ENCODE results near the gene COL19A1. TPM values are rescaled to one million over a fixed set of nuclear protein-coding genes. Genes with fewer than 3 reads are reported as not detected.

COL19A1 gene
- total and polyA plus RNA-seq, 2 of the 13 experiments (the other 11 are each of a cell fraction or from before 2014, with no cell fraction given), result not detected

- WGBS (ENCODE audit: low lambda C conversion rate), result 0% methylated on average over 1 of the region's 1 CpG
- FAIRE-seq, result no peak
- no TSS peak for BruUV-seq (replicated peaks)
- ChIA-PET CTCF (ENCODE audit: low intra/inter-chr PET ratio, low total read pairs) (no interaction called here), POLR2A (no interaction called here)
- intact Hi-C loops (cut with micrococcal nuclease; ENCODE audit: unreplicated experiment) (no loop called here), in situ Hi-C loops (cut with HindIII; ENCODE audit: extremely low pct_ligation_motif_present, low pct_unique_long_range_greater_than_20kb) (no loop called here)
- Histone ChIP-seq H3K9me3 (ENCODE audit: low read length) (no peaks in the 10 kb centered on the region), H3K9ac (ENCODE audit: insufficient read depth, low read depth, low read length) (no peak overlapping the region), H3K27me3 (ENCODE audit: control insufficient read depth in 1 of 2, insufficient read depth in 2 of 2, low read length in 2 of 2) (no peaks in the 10 kb centered on the region), H4K20me1 (ENCODE audit: insufficient read depth, low read length) (no peaks in the 10 kb centered on the region), H3K4me1 (ENCODE audit: insufficient read depth, low read length) (0 out of 2 replicates have a peak, but pooled peaks cover 5% of the 10 kb centered on the region), H3K4me2 (ENCODE audit: low read depth, low read length) (no peak overlapping the region), H3K36me3 (replicated peaks in 1 of 2; ENCODE audit: control insufficient read depth in 1 of 2, insufficient read depth in 2 of 2, low read length in 2 of 2) (no peaks in the 10 kb centered on the region), H3K27ac (ENCODE audit: extremely low read length, insufficient read depth, low read length) (no peak overlapping the region), H3K4me3 (replicated peaks in 1 of 3; ENCODE audit: insufficient read depth in 1 of 3, low read depth in 2 of 3, low read length in 3 of 3) (no peak overlapping the region), H2AFZ (ENCODE audit: low read length) (no peak overlapping the region), H3K79me2 (ENCODE audit: insufficient read depth, low read length) (no peaks in the 10 kb centered on the region)
- no peak for TF ChIP-seq KLF13 (CRISPR knock-in tag; IDR thresholded peaks at IDR 0.05)
- TF ChIP-seq ZNF660 (CRISPR knock-in tag; IDR thresholded peaks at IDR 0.05; ENCODE audit: borderline replicate concordance, low read depth), result no peak
- TF ChIP-seq AHDC1 (CRISPR knock-in tag; IDR thresholded peaks at IDR 0.05; ENCODE audit: borderline replicate concordance), result no peak
- TF ChIP-seq, protein P1, sequence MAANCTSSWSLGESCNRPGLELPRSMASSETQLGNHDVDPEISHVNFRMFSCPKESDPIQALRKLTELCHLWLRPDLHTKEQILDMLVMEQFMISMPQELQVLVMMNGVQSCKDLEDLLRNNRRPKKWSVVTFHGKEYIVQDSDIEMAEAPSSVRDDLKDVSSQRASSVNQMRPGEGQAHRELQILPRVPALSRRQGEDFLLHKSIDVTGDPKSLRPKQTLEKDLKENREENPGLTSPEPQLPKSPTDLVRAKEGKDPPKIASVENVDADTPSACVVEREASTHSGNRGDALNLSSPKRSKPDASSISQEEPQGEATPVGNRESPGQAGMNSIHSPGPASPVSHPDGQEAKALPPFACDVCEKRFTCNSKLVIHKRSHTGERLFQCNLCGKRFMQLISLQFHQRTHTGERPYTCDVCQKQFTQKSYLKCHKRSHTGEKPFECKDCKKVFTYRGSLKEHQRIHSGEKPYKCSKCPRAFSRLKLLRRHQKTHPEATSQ (CRISPR knock-in tag; IDR thresholded peaks at IDR 0.05; ENCODE audit: borderline replicate concordance), result no peak
- TF ChIP-seq ZNF547 (CRISPR knock-in tag; IDR thresholded peaks at IDR 0.05), result no peak
- TF ChIP-seq ZNF572 (CRISPR knock-in tag; IDR thresholded peaks at IDR 0.05), result no peak
- no peak for TF ChIP-seq ZNF34 (CRISPR knock-in tag; IDR thresholded peaks at IDR 0.05; ENCODE audit: borderline replicate concordance)
- no peak for TF ChIP-seq ZNF317 (CRISPR knock-in tag; IDR thresholded peaks at IDR 0.05)
- TF ChIP-seq ELF3 (CRISPR knock-in tag; IDR thresholded peaks at IDR 0.05), result no peak
- TF ChIP-seq BRCA1 (CRISPR knock-in tag; IDR thresholded peaks at IDR 0.05), result no peak
- ATAC-seq, result no peak
- no peak for DNase-seq (ENCODE audit: low spot score)
Observed at GRCh38 chr6:69820018-69820417, 46.3 kb upstream of the COL19A1 start.
